H54 (cell line): ENCODE measurements around the gene MAS1L.

ENCODE experiments used
- DNase-seq: peaks from one replicate; pipeline ENCODE4 v3.0.0; 2011; ENCODE audit warnings: low spot score, mixed read lengths; ENCODE audit not compliant: insufficient read length
- FAIRE-seq: peaks from 3 replicates; lab custom pipeline; 2011; peaks lifted over from hg19 to GRCh38; lab: Jason Lieb, UNC
- POLR2A ChIP-seq: IDR thresholded peaks from 2 replicates; pipeline ENCODE4 v1.6.1; 2011; ENCODE audit warnings: low read depth, mild to moderate bottlenecking, low read length

MAS1L gene

DNA sequence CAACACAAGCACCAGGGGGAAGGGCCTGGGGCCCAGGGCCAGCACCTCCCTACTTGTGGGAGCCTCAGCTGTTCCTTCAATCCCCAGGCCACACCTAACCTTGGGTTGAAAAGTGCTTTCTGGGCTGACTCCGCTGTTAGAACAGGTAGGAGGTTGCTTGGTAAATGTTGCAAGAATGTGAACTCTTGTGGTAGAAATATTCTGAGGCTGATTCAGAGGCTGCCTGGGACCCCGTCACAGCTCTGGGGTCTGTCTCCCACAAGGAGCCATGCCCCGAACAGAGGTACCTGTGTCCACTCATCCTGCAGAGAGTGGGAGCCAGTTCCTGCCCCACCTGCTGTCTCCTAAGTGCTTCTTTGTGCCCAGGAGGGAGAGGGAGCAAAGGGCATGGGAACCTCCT is 14.4 kb upstream of the MAS1L start:
- FAIRE-seq (no peak), DNase-seq (no peak)
- TF ChIP-seq POLR2A = no peak

DNA sequence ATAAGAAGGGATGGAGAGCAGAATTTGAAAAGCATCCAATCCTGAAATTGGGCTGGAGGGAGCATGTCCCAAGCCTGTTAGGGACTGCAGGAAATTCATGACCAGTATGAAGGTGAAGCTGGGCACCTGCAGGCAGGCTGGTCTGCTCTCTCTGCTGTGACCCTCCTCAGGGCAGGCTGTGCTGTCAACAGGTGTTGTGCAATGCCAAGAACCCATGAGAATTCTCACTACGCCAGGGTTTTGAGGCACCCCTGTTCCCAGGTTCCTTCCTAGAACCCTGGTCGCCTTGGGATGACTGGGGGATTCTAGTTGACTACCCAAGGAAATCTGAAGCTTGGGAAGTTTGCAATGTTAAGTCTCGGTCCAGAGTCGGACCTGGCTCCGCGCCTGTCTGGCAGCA is 13.3 kb upstream of the MAS1L start:
- no peak for FAIRE-seq
- TF ChIP-seq POLR2A = no peak
- DNase-seq = no peak

- TF ChIP-seq POLR2A = no peak
- DNase-seq (no peak), FAIRE-seq (no peak)
Observed at GRCh38 chr6:29500594-29500993, 12.8 kb upstream of the MAS1L start.

GRCh38 chr6:29499704-29500103 is 11.9 kb upstream of the MAS1L start:
- no peak for TF ChIP-seq POLR2A
- DNase-seq = no peak
- no peak for FAIRE-seq

DNA sequence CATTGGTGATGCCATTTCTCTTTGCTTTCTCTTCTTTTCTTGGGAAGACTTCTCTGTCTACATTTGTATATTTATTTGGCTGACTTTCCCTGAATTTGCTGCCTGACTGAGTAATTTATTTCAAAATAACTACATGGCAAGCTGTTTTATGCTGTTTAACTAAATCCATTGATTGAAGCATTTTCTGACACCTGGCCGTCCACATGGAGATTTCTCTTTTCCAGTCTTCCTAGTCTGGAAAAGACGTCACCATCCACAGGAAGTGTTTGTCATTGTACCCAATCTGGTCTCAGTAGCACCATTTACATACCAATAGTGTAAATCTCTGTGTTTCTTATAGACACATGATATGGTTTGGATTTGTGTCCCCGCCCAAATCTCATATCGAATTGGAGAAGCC is 9.2 kb upstream of the MAS1L start:
- DNase-seq (no peak), FAIRE-seq (no peak)
- TF ChIP-seq POLR2A = no peak

GRCh38 chr6:29495571-29495970 is 7.8 kb upstream of the MAS1L start:
- no peak for DNase-seq
- no peak for FAIRE-seq
- TF ChIP-seq POLR2A = no peak

DNA sequence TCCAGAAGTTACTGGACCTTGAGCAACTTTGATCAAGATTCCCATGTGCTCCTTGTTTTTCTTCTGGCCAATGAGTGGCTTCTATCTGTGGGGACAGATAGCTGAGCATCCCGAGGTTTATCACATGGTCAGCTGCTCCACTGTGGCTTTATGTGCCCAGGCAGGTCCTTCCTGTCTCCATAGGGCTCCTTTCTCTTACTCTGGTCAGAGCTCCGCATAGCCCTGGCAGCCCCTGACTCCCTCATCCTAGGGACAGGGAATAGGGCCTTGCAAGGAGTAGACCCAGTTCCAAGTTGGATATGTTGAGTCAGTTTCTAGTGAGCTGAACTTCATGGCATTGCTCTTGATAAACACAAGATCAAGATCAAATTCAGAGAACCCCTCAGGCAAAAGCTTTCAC is 6.4 kb upstream of the MAS1L start:
- no peak for DNase-seq
- no peak for TF ChIP-seq POLR2A
- no peak for FAIRE-seq

DNA sequence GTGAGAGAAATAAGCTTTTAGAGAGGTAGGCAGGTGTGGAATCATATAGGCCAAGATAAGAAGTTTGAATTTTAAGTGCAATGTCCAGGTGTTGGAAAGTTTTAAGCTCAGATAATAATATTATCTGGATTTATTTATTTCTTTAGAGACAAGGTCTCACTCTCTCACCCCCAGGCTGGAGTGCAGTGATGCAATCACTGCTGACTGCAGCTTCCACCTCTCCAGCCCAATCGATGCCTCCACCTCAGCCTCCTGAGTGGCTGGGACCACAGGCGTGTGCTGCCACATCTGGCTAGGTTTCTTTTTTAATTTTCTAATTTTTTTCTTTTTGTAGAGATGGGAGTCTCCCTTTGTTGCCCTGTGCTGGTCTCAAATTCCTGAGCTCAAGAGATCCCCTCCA is 5.5 kb upstream of the MAS1L start:
- DNase-seq = no peak
- no peak for TF ChIP-seq POLR2A
- FAIRE-seq = no peak

- FAIRE-seq = no peak
- TF ChIP-seq POLR2A = no peak
- no peak for DNase-seq
Observed at GRCh38 chr6:29491574-29491973, 3.8 kb upstream of the MAS1L start.

GRCh38 chr6:29490552-29490951 is 2.8 kb upstream of the MAS1L start:
- FAIRE-seq (no peak), DNase-seq (no peak)
- TF ChIP-seq POLR2A = no peak

DNA sequence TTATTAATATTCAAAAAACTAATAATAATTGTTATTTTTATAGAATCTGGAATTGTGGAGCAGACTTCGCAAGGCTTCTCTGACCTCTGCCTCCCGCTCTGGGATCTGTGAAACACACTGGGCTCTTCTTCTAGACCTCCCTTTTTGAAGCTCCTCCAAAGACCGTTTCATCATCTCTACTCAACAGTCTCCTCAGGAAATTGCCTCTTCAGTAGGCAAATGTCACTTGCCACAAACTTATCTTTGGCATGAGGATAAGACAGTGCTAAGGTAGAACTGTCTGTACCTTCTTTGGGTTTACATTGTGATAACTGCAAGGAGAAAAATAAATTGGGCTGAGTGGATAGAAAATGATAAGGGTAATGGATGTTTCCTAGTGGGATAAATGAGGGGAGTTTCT is 2.3 kb upstream of the MAS1L start:
- FAIRE-seq (no peak), DNase-seq (no peak)
- no peak for TF ChIP-seq POLR2A

DNA sequence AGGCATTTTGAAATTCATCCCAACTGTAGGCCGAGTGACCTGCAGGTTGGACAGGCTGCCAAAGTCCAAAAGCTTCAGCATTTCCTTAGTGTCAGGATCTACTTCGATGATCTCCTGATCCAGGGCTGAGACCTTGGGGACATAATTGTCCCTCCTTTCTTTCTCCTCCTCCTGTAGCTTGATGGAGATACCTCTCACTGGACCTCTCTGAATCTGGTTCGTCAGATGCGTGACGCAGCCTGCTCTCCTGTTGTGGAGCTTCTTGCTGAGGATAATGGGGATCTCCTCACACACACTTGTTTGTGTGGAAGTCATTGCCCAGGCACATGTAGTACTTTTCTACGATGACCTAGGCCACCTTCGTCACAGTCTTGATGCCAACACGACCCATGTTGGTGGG is 1.5 kb upstream of the MAS1L start:
- FAIRE-seq (no peak), DNase-seq (no peak)
- no peak for TF ChIP-seq POLR2A

DNA sequence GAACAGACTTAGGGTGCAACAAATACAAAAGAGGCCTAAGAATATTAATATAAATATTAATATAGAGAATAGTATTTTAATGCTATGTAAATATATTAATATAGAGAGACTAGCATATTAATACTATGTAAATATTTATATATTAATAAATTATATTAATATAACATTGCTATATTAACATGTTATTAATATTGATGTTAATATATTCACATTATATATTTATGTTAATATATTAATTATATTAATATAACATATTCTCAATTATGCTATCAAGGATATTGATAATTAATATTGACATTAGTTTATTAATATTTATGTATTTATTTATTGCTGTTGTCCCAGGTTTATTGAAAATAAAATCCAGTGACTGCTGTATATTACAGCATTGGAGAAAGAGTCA is 1.1 kb upstream of the MAS1L start:
- FAIRE-seq (no peak), DNase-seq (no peak)
- no peak for TF ChIP-seq POLR2A

DNA sequence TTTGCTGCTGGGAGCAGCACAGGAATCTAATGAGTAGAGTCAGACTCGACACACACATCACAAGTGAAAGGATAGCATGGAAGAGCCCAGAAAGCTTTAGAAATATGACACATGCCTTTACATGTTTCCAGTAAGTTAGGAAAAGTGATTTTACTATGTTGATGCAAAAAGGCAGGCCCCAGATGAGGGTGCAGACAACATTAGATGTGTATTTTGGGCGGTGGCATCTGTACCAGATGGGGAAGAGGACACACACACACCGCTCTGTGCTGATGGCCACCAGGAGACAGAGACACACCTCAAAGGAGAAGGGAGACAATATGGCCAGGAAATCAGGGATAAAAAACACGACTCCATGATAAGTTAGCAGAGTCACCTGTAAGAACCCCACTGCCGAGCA is 625 bp downstream of the MAS1L start:
- FAIRE-seq (no peak), DNase-seq (no peak)
- TF ChIP-seq POLR2A = no peak

DNA sequence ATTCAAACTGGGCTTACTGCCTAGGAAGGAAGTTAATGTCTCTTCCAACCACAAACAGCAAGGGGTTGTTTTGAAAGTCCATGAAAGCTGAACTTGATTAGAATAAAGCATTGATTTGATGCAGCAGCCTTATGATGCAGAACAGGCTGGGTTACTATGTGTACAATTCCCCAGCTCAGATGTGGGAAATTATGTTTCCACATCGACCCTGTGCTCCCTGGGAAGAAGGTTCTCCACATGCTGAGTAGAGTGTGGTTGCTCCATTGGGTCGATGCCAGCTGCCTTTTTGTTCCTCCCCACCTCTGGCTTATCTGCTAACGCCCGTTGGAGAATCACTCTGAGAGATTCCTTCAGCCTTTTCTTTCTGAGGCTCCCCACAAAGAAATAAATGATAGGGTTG is 1.2 kb downstream of the MAS1L start:
- TF ChIP-seq POLR2A = no peak
- DNase-seq = no peak
- no peak for FAIRE-seq

- DNase-seq (no peak), FAIRE-seq (no peak)
- no peak for TF ChIP-seq POLR2A
Observed at GRCh38 chr6:29483735-29484134, 4.0 kb downstream of the MAS1L start.

DNA sequence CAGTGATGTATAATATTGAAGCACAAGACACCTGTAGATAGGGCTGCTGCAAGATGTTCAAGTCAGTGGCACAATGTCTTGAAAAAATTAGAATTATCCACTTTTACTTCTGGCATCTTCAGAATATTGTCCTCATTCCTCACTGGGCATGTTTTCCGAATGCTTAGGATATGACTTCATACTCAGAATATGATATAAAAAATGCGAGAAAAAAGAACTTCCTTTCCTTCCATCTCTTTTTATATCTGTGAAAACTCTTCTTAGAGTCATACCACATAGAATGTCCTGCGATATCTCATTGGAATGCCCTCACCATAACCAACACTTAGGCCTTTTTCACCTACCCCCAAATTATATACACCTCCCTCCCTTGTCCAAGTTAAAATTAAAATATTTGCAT is 4.6 kb downstream of the MAS1L start:
- DNase-seq = no peak
- TF ChIP-seq POLR2A = no peak
- FAIRE-seq = no peak
